Activated naive CD8-positive, alpha-beta T cell treated with anti-CD3 and anti-CD28 coated beads, Interleukin-2, amount 10 ng/mL, durations not matched to agents 7 days and 5 days (primary cell): ENCODE measurements around the gene RBM4. TPM values are rescaled to one million over a fixed set of nuclear protein-coding genes. Genes with fewer than 3 reads are reported as not detected.

Experiments used
- ATAC-seq: fragments of 150-1000 bp; cut with Tn5 transposase; one replicate; pipeline ENCODE4 v1.10.0; 2021; ENCODE audit warnings: low read depth, moderate library complexity
- POLR2A ChIA-PET: fragments of 350-600 bp; sonication (Branson Sonifier 250); formaldehyde crosslinking; loops from one replicate; lab custom pipeline; 2021; ENCODE audit warnings: antibody characterized with exemption; lab: Charles Lee
- DNase-seq: peaks from one replicate; pipeline ENCODE4 v3.0.0; 2021
- H3K27ac Mint-ChIP-seq: one replicate; pipeline ENCODE4 v1.8.0; 2022; ENCODE audit warnings: mild to moderate bottlenecking, mixed read lengths
- H3K27me3 Mint-ChIP-seq: one replicate; pipeline ENCODE4 v1.8.0; 2022; ENCODE audit warnings: mild to moderate bottlenecking, moderate library complexity, mixed read lengths
- H3K36me3 Mint-ChIP-seq: one replicate; pipeline ENCODE4 v1.8.0; 2021; ENCODE audit warnings: mild to moderate bottlenecking, mixed read lengths
- H3K4me1 Mint-ChIP-seq: one replicate; pipeline ENCODE4 v1.8.0; 2021; ENCODE audit warnings: mixed read lengths
- H3K4me3 Mint-ChIP-seq: one replicate; pipeline ENCODE4 v1.8.0; 2022; ENCODE audit warnings: mild to moderate bottlenecking, moderate library complexity, mixed read lengths
- H3K9me3 Mint-ChIP-seq: one replicate; pipeline ENCODE4 v1.8.0; 2021; ENCODE audit warnings: mixed read lengths
- total RNA-seq, 2 experiments: library from RNA; stranded (reverse); gene quantifications; one replicate each; pipeline ENCODE4 v1.2.3, GENCODE V29; 2021

RBM4 gene
- total RNA-seq, 2 experiments from 2014 or later: 152 to 158 TPM

DNA sequence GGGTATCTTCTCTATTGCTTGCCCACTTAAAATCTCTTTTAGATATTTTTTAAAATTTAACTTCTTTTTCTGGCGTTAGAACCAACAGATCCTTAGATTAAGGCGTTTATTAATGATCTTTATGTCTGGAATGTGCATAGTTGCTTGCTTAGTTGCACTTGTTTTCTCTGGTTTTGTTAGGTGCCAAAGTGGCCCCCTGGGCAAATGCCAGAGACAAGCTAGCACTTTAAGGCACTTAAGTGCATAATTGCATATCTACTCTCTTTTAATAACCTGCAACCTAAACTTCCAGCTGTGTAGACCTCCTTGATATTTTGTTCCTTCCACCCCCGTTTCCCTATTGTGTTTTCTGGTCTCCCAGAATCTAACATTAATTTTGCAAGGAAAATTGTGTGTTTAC lies 3.3 kb downstream of the RBM4 start:
- H3K4me1 Mint-ChIP-seq: peaks cover 72% of the 10 kb centered on the region
- DNase-seq: no peak
- ATAC-seq: no peak
- H3K9me3 Mint-ChIP-seq: no peaks in the 10 kb centered on the region
- H3K27ac Mint-ChIP-seq: peak overlapping the region; percentile 49
- POLR2A ChIA-PET: interaction anchor here (1.7 kb wide), 1 partner anchor 25 kb away, joined by 5 read pairs; no protein-coding TSS in a partner anchor
- peak overlapping the region; percentile 91 for H3K4me3 Mint-ChIP-seq
- no peaks in the 10 kb centered on the region for H3K27me3 Mint-ChIP-seq
- H3K36me3 Mint-ChIP-seq: peaks cover 63% of the 10 kb centered on the region

DNA sequence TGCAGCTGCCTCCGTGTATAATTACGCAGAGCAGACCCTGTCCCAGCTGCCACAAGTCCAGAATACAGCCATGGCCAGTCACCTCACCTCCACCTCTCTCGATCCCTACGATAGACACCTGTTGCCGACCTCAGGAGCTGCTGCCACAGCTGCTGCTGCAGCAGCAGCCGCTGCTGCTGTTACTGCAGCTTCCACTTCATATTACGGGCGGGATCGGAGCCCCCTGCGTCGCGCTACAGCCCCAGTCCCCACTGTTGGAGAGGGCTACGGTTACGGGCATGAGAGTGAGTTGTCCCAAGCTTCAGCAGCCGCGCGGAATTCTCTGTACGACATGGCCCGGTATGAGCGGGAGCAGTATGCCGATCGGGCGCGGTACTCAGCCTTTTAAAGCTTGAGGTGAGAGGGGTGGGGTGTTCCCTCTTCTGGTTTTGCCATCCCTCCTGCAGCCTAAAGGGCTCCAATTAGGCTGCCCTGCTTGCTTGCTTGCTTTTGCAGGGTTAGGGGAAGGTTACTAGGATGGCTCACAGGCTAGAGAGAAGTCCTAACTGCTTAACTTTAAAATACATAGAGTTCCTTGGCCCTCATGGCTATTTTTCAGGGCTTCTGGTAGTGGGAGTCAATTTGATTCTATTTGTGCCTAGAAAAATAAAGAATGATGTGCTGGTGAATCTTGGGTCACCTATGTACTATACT lies 5.4 kb downstream of the RBM4 start:
- Mint-ChIP-seq H3K36me3 (peaks cover 75% of the 10 kb centered on the region), H3K4me1 (peaks cover 64% of the 10 kb centered on the region), H3K27me3 (no peaks in the 10 kb centered on the region), H3K4me3 (peak overlapping the region; percentile 27), H3K9me3 (no peaks in the 10 kb centered on the region), H3K27ac (no peak overlapping the region)
- ATAC-seq (no peak), DNase-seq (no peak)
- POLR2A ChIA-PET: interaction anchor here (0.6 to 2.8 kb wide), 3 partner anchors 27 to 596 kb away, joined by 3 to 10 read pairs (median 3); partner anchors contain the start of gene RBM14

DNA sequence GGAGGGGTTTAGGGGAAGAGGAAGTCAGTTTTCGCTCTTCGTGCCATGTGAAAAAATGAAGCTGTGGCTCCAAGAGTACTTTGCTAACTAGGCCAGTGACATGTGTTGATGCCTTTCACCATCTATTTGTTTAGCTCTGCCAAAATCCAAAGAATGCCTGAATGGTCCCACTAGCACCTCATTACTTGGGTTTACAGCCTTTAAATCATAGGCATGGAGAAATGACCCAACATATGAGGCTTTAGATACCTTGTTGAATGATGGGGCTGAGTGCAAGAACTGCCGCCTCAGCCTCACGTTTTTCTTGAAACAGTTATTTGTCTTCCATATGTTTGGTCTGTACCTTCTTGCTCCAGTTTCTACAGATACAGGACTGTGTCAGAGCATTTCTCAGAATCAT lies 8.3 kb downstream of the RBM4 start:
- no peaks in the 10 kb centered on the region for H3K9me3 Mint-ChIP-seq
- peaks cover 60% of the 10 kb centered on the region for H3K36me3 Mint-ChIP-seq
- no peak for ATAC-seq
- DNase-seq: no peak
- H3K27ac Mint-ChIP-seq: no peak overlapping the region
- peaks cover 44% of the 10 kb centered on the region for H3K4me1 Mint-ChIP-seq
- POLR2A ChIA-PET: interaction anchor here (2.8 kb wide), 1 partner anchor 30 kb away, joined by 10 read pairs; the partner anchor contains the start of gene RBM14
- H3K4me3 Mint-ChIP-seq: no peak overlapping the region
- H3K27me3 Mint-ChIP-seq: no peaks in the 10 kb centered on the region

DNA sequence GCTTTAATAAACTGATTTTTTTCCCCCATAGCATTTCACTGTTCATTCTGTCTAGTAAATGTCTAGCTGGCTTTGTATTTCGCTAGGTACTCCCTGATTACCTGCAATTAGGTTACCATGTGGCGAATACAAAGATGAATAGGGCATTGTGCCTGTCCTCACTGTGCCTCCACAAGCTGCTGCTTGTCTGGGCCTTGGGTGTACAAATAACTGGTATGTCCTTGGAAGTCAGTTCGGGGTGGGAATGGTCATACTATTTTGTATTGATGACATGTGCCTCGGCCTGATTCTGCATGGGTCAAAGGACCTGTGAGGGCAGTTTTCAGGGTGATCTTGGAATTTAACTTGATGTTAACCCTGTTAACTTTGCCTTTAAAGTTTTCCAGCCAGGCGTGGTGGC lies 11.4 kb downstream of the RBM4 start:
- Mint-ChIP-seq H3K4me1 (peaks cover 24% of the 10 kb centered on the region), H3K9me3 (no peaks in the 10 kb centered on the region), H3K27me3 (no peaks in the 10 kb centered on the region), H3K36me3 (peaks cover 48% of the 10 kb centered on the region), H3K27ac (no peak overlapping the region), H3K4me3 (no peak overlapping the region)
- POLR2A ChIA-PET: interaction anchor here (1.5 kb wide), 1 partner anchor 11 kb away, joined by 8 read pairs; the partner anchor contains the start of gene RBM4
- ATAC-seq: no peak
- no peak for DNase-seq

DNA sequence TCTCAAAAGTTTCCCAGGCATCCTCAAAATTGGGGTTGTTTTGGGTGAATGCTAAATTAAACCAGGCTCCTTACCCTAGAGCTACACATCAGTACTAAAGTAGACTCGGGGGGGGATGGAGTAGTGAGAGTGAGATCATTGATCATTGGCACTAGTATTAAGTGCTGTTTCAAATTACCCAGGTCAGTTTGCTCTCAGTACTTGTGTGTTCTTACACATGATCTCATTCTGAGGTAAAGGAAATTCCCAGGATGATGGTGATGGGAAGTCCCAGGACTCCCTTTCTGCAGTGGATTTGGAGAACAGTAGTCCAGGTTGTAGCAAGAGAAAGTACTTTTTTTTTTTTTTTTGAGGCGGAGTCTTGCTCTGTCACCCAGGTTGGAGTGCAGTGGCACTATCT lies 12.5 kb downstream of the RBM4 start:
- Mint-ChIP-seq H3K36me3 (peaks cover 42% of the 10 kb centered on the region), H3K27me3 (no peaks in the 10 kb centered on the region), H3K27ac (no peak overlapping the region), H3K4me3 (no peak overlapping the region), H3K4me1 (peaks cover 13% of the 10 kb centered on the region), H3K9me3 (no peaks in the 10 kb centered on the region)
- POLR2A ChIA-PET: interaction anchor here (0.6 kb wide), 1 partner anchor 686 kb away, joined by 3 read pairs; no protein-coding TSS in a partner anchor
- DNase-seq (no peak), ATAC-seq (no peak)

DNA sequence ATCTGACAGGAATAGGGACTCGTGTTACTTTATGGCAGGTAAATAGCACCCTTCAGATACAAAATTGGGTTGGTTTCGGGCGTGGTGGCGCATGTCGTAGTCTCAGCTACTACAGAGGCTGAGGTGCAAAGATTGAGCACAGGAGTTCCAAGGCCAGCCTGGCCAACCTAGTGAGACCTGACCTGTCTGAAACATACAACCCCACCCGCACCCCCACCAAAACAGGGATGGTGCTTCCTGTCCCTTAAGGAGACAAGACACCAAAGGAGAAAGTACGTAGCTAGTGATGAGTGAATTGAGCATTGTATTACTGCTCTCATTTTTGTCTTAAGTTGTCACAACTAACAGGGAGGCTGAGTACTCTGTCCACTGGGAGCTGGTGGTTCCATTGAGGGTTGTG lies 14.1 kb downstream of the RBM4 start:
- Mint-ChIP-seq H3K4me1 (peaks cover 5% of the 10 kb centered on the region), H3K27me3 (no peaks in the 10 kb centered on the region), H3K4me3 (no peak overlapping the region), H3K27ac (no peak overlapping the region), H3K36me3 (peaks cover 29% of the 10 kb centered on the region), H3K9me3 (no peaks in the 10 kb centered on the region)
- ATAC-seq: no peak
- POLR2A ChIA-PET: interaction anchor here (1.1 to 2.6 kb wide), 2 partner anchors 14 to 24 kb away, joined by 3 to 6 read pairs; partner anchors contain the start of gene RBM4
- no peak for DNase-seq

DNA sequence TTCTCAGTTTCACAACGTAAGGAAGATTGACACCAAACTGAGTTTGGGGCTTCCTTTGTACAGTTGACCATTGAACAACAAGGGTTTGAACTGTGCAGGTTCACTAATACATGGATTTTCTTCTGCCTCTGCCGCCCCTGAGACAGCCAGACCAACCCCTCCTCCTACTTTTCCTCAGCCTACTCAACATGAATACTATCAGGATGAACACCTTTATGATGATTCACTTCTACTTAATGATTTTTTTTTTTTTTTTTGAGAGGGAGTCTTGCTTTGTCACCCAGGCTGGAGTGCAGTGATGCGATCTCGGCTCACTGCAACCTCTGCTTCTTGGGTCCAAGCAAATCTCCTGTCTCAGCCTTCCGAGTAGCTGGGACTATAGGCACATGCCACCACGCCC lies 14.6 kb downstream of the RBM4 start:
- Mint-ChIP-seq H3K4me1 (peaks cover 4% of the 10 kb centered on the region), H3K27me3 (no peaks in the 10 kb centered on the region), H3K9me3 (no peaks in the 10 kb centered on the region), H3K27ac (no peak overlapping the region), H3K36me3 (peaks cover 29% of the 10 kb centered on the region), H3K4me3 (no peak overlapping the region)
- POLR2A ChIA-PET: interaction anchor here (0.7 to 2.6 kb wide), 3 partner anchors 15 to 533 kb away, joined by 3 to 6 read pairs (median 4); partner anchors contain the start of gene RBM4
- DNase-seq: no peak
- no peak for ATAC-seq

DNA sequence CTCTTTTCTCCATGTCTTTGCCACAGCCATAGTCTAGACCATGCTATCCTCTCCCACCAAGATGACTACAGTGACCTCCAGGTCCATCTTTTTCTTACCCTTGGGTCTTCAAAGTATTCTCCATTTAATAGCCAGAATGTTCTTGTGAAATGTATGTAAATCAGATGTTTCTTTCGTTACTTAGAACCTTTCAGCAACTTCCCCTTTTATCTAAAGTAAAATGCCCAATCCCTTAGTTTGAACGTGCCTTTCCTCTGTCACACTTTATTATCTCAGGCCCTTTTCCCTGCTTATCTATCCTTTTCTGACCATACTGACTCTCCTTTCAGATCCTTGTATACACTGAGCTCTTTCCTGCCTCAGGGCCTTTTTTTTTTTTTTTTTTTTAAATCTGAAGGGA lies 21.3 kb downstream of the RBM4 start:
- no peak overlapping the region for H3K4me3 Mint-ChIP-seq

DNA sequence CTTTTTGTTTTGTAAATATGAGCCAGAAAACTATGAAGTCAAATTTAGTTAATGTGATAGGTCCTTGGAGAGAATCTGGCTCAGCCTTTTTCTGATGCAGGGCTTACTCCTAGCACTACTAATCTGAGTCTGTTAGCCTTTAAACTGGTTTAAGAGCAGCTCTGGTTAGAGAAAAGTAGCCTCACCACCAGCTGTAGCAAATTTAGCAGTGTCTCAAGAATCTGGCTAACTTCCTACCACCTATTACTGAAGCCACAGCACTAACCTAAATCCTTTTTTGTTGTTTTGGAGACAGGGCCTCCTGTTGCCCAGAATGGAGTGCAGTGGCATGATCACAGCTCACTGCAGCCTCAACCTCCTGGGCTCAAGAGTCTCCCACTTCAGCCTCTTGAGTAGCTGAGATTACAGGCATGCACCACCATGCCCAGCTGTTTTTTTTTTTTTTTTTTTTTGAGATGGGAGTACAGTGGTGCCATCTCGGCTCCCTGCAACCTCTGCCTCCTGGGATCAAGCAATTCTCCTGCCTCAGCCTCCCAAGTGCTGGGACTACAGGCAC lies 25.3 kb downstream of the RBM4 start:
- peaks cover 21% of the 10 kb centered on the region for H3K36me3 Mint-ChIP-seq
- ATAC-seq (no peak), DNase-seq (no peak)
- H3K27me3 Mint-ChIP-seq: no peaks in the 10 kb centered on the region
- peaks cover 12% of the 10 kb centered on the region for H3K4me1 Mint-ChIP-seq
- POLR2A ChIA-PET: interaction anchor here (0.6 kb wide), 2 partner anchors 43 to 66 kb away, joined by 3 to 7 read pairs; no protein-coding TSS in a partner anchor
- H3K27ac Mint-ChIP-seq: no peak overlapping the region
- no peak overlapping the region for H3K4me3 Mint-ChIP-seq
- H3K9me3 Mint-ChIP-seq: no peaks in the 10 kb centered on the region

More for the DNA sequence above, 21.3 kb downstream of the RBM4 start:
- H3K27me3 Mint-ChIP-seq: no peaks in the 10 kb centered on the region
- no peaks in the 10 kb centered on the region for H3K9me3 Mint-ChIP-seq
- H3K4me1 Mint-ChIP-seq: peaks cover 7% of the 10 kb centered on the region
- ATAC-seq: no peak
- H3K36me3 Mint-ChIP-seq: peaks cover 23% of the 10 kb centered on the region
- no peak for DNase-seq
- no peak overlapping the region for H3K27ac Mint-ChIP-seq
- POLR2A ChIA-PET: interaction anchor here (0.6 to 0.7 kb wide), 4 partner anchors 12 to 193 kb away, joined by 3 to 5 read pairs (median 4); no protein-coding TSS in a partner anchor

DNA sequence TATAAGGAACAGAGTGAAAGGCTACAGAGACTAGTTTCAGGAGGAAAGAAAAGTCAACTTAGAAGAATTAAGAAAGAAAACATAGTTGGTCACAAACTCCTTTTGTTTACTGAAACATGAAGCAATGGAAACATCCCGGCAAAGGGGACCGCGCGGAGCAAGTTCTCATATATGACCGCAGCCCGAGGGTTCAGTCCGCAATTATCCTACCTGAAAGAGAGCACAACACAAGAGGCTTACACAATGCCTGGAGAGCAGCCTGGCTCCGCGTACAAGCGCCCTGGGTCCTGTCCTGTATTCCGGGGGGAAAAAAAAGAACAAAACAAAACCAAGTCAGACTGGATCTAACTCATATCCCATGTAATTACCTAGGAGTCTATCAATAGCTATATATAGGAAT lies 26.9 kb downstream of the RBM4 start:
- Mint-ChIP-seq H3K27me3 (no peaks in the 10 kb centered on the region), H3K4me1 (peaks cover 14% of the 10 kb centered on the region), H3K4me3 (no peak overlapping the region), H3K27ac (no peak overlapping the region), H3K36me3 (peaks cover 22% of the 10 kb centered on the region), H3K9me3 (no peaks in the 10 kb centered on the region)
- DNase-seq: no peak
- no peak for ATAC-seq
- POLR2A ChIA-PET: interaction anchor here (0.8 to 2.2 kb wide), 2 partner anchors 11 to 76 kb away, joined by 3 to 8 read pairs; no protein-coding TSS in a partner anchor

DNA sequence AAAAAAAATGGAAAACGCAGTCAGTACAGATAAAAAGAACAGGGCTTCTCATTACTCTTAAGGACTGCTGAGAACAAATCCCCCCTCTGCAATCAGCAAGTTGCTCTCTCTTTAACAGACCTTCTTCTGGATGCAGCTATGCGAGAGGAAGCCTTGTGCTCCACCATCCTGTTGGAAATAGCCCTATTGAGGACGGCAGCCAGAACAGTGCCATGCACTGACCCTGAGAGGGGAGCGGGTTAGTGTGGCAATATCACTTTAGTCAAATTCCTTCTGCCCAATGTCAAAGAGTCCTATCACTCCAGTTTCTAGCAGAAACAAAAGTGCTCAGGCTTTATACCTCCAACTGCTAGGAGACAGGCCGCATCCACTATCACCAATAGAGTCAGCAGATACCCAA lies 32.3 kb downstream of the RBM4 start:
- DNase-seq (no peak), ATAC-seq (no peak)
- Mint-ChIP-seq H3K9me3 (no peaks in the 10 kb centered on the region), H3K27me3 (no peaks in the 10 kb centered on the region), H3K36me3 (peaks cover 19% of the 10 kb centered on the region), H3K4me3 (no peak overlapping the region), H3K27ac (no peak overlapping the region), H3K4me1 (peaks cover 22% of the 10 kb centered on the region)
- POLR2A ChIA-PET: no interaction called here

DNA sequence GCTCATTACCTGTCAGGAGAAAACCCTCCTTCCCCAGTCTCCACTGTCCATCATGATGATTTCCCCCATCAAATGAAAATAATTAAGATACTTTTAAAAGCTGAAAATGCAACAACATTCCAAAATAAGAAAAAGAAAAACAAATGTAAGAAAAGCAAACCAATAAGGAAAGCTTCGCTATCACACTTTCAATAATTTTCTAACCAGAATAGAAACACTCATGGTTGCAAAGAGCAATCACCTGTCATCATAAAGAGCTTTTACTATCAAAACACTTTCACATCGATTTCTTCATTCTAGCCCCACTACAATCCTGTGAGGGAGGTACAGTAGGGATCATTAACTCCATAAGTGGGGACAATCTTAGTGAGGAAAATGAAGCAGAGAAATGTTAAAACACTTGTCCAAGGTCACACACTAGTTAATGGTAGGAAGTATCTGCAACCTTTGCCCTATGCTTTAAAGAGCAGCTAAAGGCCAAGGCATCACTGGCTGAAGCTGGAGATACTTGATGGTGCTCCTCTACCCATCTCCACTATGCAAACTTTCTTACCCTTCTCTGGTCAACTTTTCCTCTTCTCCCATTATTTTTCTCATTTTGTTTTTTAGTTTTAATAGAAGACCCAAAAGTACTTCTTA lies 36.6 kb downstream of the RBM4 start:
- POLR2A ChIA-PET: interaction anchor here (0.5 to 0.7 kb wide), 3 partner anchors 13 to 1452 kb away, joined by 3 read pairs; partner anchors contain the start of gene ZDHHC24
- H3K4me3 Mint-ChIP-seq: peak overlapping the region; percentile 25
- no peak overlapping the region for H3K27ac Mint-ChIP-seq
- no peak for DNase-seq
- H3K9me3 Mint-ChIP-seq: no peaks in the 10 kb centered on the region
- no peak for ATAC-seq
- H3K4me1 Mint-ChIP-seq: peaks cover 33% of the 10 kb centered on the region
- H3K36me3 Mint-ChIP-seq: peaks cover 15% of the 10 kb centered on the region
- no peaks in the 10 kb centered on the region for H3K27me3 Mint-ChIP-seq
